RWPE2 (cell line): ENCODE data around the gene ANKLE2.

Experiments
- ATAC-seq: fragments of 200-7000 bp; cut with Tn5 transposase; 3 replicates; pipeline ENCODE4 v1.9.1; 2021; ENCODE audit warnings: low read depth
- DNase-seq: peaks from one replicate; pipeline ENCODE4 v3.0.0-alpha.2; 2020; ENCODE audit warnings: low spot score
- H3K27ac ChIP-seq: fragments of 450-650 bp; 2 replicates; pipeline ENCODE4 v1.5.1; 2017; ENCODE audit warnings: mild to moderate bottlenecking; ENCODE audit not compliant: poor library complexity, severe bottlenecking
- H3K27me3 ChIP-seq: fragments of 250-450 bp; sonication (Bioruptor Pico); 2 replicates; pipeline ENCODE4 v1.5.1; 2021; ENCODE audit warnings: mild to moderate bottlenecking, moderate library complexity; ENCODE audit not compliant: insufficient read depth, poor library complexity, severe bottlenecking
- H3K36me3 ChIP-seq: fragments of 250-450 bp; sonication (Bioruptor Pico); 2 replicates; pipeline ENCODE4 v1.5.1; 2020; ENCODE audit warnings: low read depth, mild to moderate bottlenecking, moderate library complexity
- H3K4me1 ChIP-seq: fragments of 250-450 bp; sonication (Bioruptor Pico); 2 replicates; pipeline ENCODE4 v1.5.1; 2021; ENCODE audit warnings: mild to moderate bottlenecking, moderate library complexity; ENCODE audit not compliant: insufficient read depth, poor library complexity, severe bottlenecking
- H3K4me3 ChIP-seq: fragments of 250-450 bp; sonication (Bioruptor Pico); 2 replicates; pipeline ENCODE4 v1.5.1; 2021; ENCODE audit warnings: mild to moderate bottlenecking, moderate library complexity; ENCODE audit not compliant: severe bottlenecking
- H3K9me3 ChIP-seq: fragments of 250-450 bp; sonication (Bioruptor Pico); 2 replicates; pipeline ENCODE4 v1.5.1; 2021; ENCODE audit warnings: mild to moderate bottlenecking, moderate library complexity; ENCODE audit not compliant: severe bottlenecking
- CTCF ChIP-seq: fragments of 450-650 bp; IDR thresholded peaks from one replicate; pipeline ENCODE4 v1.5.1; 2017; ENCODE audit warnings: mild to moderate bottlenecking, moderate library complexity; ENCODE audit not compliant: poor library complexity, severe bottlenecking

ANKLE2 gene

DNA sequence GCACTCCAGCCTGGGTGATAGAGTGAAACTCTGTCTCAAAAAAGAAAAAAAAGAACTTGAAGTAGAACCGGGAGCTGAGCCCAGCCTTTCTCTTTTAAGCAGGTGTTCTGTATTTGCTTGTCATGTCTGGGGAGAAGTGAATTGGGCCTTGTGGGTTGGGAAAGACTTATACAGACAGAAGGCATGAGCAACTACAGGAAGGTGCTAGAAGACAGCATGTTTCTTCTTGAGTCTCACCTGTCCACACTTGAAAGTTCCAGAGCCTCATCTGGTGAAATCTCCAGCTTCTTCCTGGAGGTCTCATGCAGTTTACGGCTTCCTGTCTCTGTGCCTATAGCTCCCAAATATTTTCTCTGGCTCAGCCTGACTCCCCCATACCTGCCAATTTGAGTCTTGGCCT, 48.5 kb downstream of the ANKLE2 start:
- H3K9me3 ChIP-seq = no peaks in the 10 kb centered on the region
- ATAC-seq (no peak), DNase-seq (no peak)
- H3K36me3 ChIP-seq = peaks cover 42% of the 10 kb centered on the region
- H3K27me3 ChIP-seq = no peaks in the 10 kb centered on the region
- H3K27ac ChIP-seq = peak overlapping the region; percentile 2
- H3K4me3 ChIP-seq = no peak overlapping the region
- H3K4me1 ChIP-seq = peaks cover 9% of the 10 kb centered on the region
- TF ChIP-seq CTCF = no peak

DNA sequence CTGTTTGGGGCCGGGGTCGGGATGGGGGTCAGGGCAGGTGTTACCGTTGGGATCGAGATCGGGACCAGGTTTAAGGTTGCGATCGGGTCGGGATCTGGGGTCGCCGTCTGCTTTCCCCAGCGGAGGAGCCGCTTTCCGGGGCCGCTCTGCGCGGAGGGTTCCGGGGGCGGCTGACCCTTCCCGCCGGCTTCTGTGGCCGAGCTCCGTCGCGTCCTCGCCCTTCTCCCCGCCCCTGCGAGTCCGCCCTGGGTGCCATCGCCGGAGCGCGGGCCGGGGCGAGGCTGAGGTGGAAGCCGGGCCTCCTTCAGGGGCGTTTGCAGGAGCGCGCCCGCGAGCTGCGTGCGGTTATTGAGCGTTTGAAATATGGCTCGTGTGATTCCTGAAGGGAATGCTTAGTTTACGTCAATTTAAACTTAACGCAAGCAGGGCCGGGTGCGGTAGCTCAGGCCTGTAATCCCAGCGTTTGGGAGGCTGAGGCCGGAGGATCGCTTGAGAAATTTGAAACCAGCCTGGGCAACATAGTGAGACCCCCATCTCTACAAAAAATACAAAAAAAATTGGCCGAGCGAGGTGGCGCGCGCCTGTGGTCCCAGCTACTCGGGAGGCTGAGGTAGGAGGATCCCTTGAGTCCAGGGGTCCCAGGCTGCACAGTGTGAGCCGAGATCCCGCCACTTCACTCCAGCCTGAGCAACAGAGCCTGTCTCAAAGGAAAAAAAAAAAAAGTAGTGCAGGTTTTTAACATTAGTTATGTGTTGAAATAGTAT, 50.4 kb downstream of the ANKLE2 start:
- Histone ChIP-seq H3K27ac (peak overlapping the region; percentile 61), H3K4me3 (peak overlapping the region; percentile 81), H3K36me3 (peaks cover 27% of the 10 kb centered on the region), H3K4me1 (peaks cover 9% of the 10 kb centered on the region), H3K9me3 (no peaks in the 10 kb centered on the region), H3K27me3 (no peaks in the 10 kb centered on the region)
- peak; percentile 7 for ATAC-seq
- no peak for DNase-seq
- no peak for TF ChIP-seq CTCF

DNA sequence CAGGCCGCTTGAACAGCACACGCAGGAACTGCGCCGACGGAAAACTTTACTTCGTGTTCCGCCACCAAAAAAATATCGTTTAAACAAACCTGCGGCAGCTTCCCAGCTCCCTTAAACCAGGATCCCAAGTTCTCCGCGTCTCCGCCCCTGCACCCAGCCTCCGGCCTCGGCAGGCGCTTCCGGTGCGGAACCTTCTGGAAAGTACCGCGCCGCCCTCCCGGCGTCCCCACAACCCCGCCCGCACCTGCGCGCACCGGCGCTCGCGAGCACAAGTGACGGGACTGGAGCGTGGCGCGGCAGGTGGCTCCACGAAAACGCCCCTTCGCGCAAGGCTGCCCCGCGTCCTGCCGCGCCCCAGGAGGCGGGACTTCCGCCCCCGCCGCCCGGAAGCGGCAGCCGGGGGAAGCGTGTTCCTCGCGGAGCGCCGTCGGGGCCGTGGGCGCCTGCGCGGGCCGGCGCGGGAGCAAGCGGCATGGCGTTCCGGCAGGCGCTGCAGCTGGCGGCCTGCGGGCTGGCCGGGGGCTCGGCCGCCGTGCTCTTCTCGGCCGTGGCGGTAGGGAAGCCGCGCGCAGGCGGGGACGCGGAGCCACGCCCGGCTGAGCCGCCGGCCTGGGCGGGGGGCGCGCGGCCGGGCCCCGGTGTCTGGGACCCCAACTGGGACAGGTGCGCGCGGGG, 51.1 kb downstream of the ANKLE2 start, which contains the start of gene PGAM5:
Gene PGAM5 (plus strand): TSS at position 438 of the 675 bp plus-strand sequence. CDS start 35 bp downstream, at position 473.
- DNase-seq (no peak), ATAC-seq (peak; percentile 83)
- no peaks in the 10 kb centered on the region for H3K9me3 ChIP-seq
- no peaks in the 10 kb centered on the region for H3K27me3 ChIP-seq
- peaks cover 22% of the 10 kb centered on the region for H3K36me3 ChIP-seq
- peak within 1 kb of the TSS; percentile 81 for H3K4me3 ChIP-seq
- H3K4me1 ChIP-seq = peaks cover 9% of the 10 kb centered on the region
- H3K27ac ChIP-seq = peak within 1 kb of the TSS; percentile 61
- TF ChIP-seq CTCF = no peak

DNA sequence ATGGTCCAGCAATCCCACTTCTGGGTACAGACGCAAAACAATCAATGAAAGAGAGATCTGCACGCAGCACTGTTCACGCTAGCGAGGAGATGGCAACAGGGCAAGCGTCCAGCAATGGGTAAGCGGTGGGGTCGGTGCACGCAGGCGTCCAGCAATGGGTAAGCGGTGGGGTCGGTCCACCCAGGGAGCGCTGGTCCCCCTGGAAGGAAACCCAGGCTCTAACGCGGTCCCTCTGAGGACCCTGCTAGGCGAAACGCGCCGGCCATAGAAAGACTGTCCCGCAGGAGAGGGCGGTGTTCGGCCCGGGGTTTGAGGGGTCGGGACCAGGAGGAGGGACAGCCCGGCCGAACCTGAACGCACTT, 51.6 kb downstream of the ANKLE2 start:
- TF ChIP-seq CTCF = no peak
- no peaks in the 10 kb centered on the region for H3K27me3 ChIP-seq
- peak overlapping the region; percentile 61 for H3K27ac ChIP-seq
- H3K36me3 ChIP-seq = peaks cover 18% of the 10 kb centered on the region
- DNase-seq (no peak), ATAC-seq (peak; percentile 22)
- peaks cover 9% of the 10 kb centered on the region for H3K4me1 ChIP-seq
- no peaks in the 10 kb centered on the region for H3K9me3 ChIP-seq
- H3K4me3 ChIP-seq = peak overlapping the region; percentile 81
